Astrocyte (in vitro differentiated cells and primary cell): ENCODE results near the gene SPOCK1. TPM values are rescaled to one million over a fixed set of nuclear protein-coding genes. Genes with fewer than 3 reads are reported as not detected.

Experiments used
- DNase-seq: peaks from one replicate; pipeline ENCODE4 v3.0.0-alpha.2; 2010; ENCODE audit warnings: low read depth
- FAIRE-seq: peaks from 2 replicates; lab custom pipeline; 2011; peaks lifted over from hg19 to GRCh38; lab: Jason Lieb, UNC
- H2AFZ ChIP-seq: 2 replicates; pipeline ENCODE4 v1.6.0; 2012; ENCODE audit warnings: low read depth, low read length, inconsistent platforms
- H3K27ac ChIP-seq: 2 replicates; pipeline ENCODE4 v1.5.1; 2011; ENCODE audit warnings: low read depth, low read length, inconsistent platforms
- H3K27me3 ChIP-seq: 2 replicates; pipeline ENCODE4 v1.6.0; 2011; ENCODE audit warnings: low read length, inconsistent platforms; ENCODE audit not compliant: insufficient read depth
- H3K36me3 ChIP-seq: 2 replicates; pipeline ENCODE4 v1.5.1; 2011; ENCODE audit warnings: low read length, inconsistent platforms; ENCODE audit not compliant: insufficient read depth
- H3K4me1 ChIP-seq: 2 replicates; pipeline ENCODE4 v1.5.1; 2011; ENCODE audit warnings: low read length, inconsistent platforms; ENCODE audit not compliant: insufficient read depth
- H3K4me2 ChIP-seq: 2 replicates; pipeline ENCODE4 v1.6.0; 2012; ENCODE audit warnings: low read length, inconsistent platforms
- H3K4me3 ChIP-seq: 2 replicates; pipeline ENCODE4 v1.5.1; 2011; ENCODE audit warnings: low read depth, mild to moderate bottlenecking, low read length, inconsistent platforms; ENCODE audit not compliant: insufficient read depth
- H3K79me2 ChIP-seq: 2 replicates; pipeline ENCODE4 v1.6.0; 2012; ENCODE audit warnings: mild to moderate bottlenecking, low read length, inconsistent platforms; ENCODE audit not compliant: insufficient read depth
- H3K9ac ChIP-seq: 2 replicates; pipeline ENCODE4 v1.6.0; 2012; ENCODE audit warnings: mild to moderate bottlenecking, low read length, inconsistent platforms
- H3K9me3 ChIP-seq: 2 replicates; pipeline ENCODE4 v1.5.1; 2012; ENCODE audit warnings: low read depth, mild to moderate bottlenecking, low read length, inconsistent platforms; ENCODE audit not compliant: insufficient read depth
- H4K20me1 ChIP-seq: 2 replicates; pipeline ENCODE4 v1.6.0; 2012; ENCODE audit warnings: low read length, inconsistent platforms; ENCODE audit not compliant: insufficient read depth
- H3K27ac Mint-ChIP-seq: one replicate; pipeline ENCODE4 v1.8.0; 2021; ENCODE audit warnings: mild to moderate bottlenecking, mixed read lengths; ENCODE audit not compliant: unreplicated experiment
- H3K27me3 Mint-ChIP-seq: one replicate; pipeline ENCODE4 v1.8.0; 2021; ENCODE audit warnings: low read depth, mixed read lengths; ENCODE audit not compliant: unreplicated experiment
- H3K36me3 Mint-ChIP-seq: one replicate; pipeline ENCODE4 v1.8.0; 2021; ENCODE audit warnings: low read depth, mixed read lengths; ENCODE audit not compliant: unreplicated experiment
- H3K4me1 Mint-ChIP-seq: one replicate; pipeline ENCODE4 v1.8.0; 2021; ENCODE audit warnings: low read depth, mixed read lengths; ENCODE audit not compliant: unreplicated experiment
- H3K4me3 Mint-ChIP-seq: one replicate; pipeline ENCODE4 v1.8.0; 2021; ENCODE audit warnings: mild to moderate bottlenecking, moderate library complexity, mixed read lengths; ENCODE audit not compliant: unreplicated experiment
- H3K9me3 Mint-ChIP-seq: one replicate; pipeline ENCODE4 v1.8.0; 2021; ENCODE audit warnings: mild to moderate bottlenecking, mixed read lengths; ENCODE audit not compliant: unreplicated experiment
- EZH2 ChIP-seq: IDR thresholded peaks from 2 replicates; pipeline ENCODE4 v1.6.1; 2012; ENCODE audit warnings: mild to moderate bottlenecking, low read length, inconsistent platforms; ENCODE audit not compliant: insufficient read depth
- total RNA-seq: library from RNA; stranded (reverse); gene quantifications from 2 replicates; pipeline ENCODE4 v1.2.1, GENCODE V29; 2021
- TF ChIP-seq, protein P1 (sequence below): IDR thresholded peaks from 2 replicates; pipeline ENCODE4 v1.5.1; 2011; ENCODE audit warnings: low read depth, mild to moderate bottlenecking, inconsistent platforms, low read length, moderate library complexity; ENCODE audit not compliant: insufficient read depth

The SPOCK1 gene
- total RNA-seq, 1 donor from 2014 or later, result 53.5 TPM

- H3K27ac Mint-ChIP-seq, result no peak overlapping the region
- H2AFZ ChIP-seq, result no peak overlapping the region
- no peak overlapping the region for H3K4me2 ChIP-seq
- no peak overlapping the region for H3K27ac ChIP-seq
- H3K79me2 ChIP-seq, result no peaks in the 10 kb centered on the region
- peaks cover 7% of the 10 kb centered on the region for H3K9me3 ChIP-seq
- DNase-seq (no peak), FAIRE-seq (no peak)
- no peaks in the 10 kb centered on the region for H3K4me1 Mint-ChIP-seq
- H3K4me3 ChIP-seq, result no peak overlapping the region
- no peaks in the 10 kb centered on the region for H3K36me3 Mint-ChIP-seq
- H3K36me3 ChIP-seq, result no peaks in the 10 kb centered on the region
- H3K27me3 Mint-ChIP-seq, result peaks cover 21% of the 10 kb centered on the region
- H3K27me3 ChIP-seq, result peaks cover 3% of the 10 kb centered on the region
- no peak overlapping the region for H3K4me3 Mint-ChIP-seq
- H4K20me1 ChIP-seq, result no peaks in the 10 kb centered on the region
- TF ChIP-seq, protein P1, sequence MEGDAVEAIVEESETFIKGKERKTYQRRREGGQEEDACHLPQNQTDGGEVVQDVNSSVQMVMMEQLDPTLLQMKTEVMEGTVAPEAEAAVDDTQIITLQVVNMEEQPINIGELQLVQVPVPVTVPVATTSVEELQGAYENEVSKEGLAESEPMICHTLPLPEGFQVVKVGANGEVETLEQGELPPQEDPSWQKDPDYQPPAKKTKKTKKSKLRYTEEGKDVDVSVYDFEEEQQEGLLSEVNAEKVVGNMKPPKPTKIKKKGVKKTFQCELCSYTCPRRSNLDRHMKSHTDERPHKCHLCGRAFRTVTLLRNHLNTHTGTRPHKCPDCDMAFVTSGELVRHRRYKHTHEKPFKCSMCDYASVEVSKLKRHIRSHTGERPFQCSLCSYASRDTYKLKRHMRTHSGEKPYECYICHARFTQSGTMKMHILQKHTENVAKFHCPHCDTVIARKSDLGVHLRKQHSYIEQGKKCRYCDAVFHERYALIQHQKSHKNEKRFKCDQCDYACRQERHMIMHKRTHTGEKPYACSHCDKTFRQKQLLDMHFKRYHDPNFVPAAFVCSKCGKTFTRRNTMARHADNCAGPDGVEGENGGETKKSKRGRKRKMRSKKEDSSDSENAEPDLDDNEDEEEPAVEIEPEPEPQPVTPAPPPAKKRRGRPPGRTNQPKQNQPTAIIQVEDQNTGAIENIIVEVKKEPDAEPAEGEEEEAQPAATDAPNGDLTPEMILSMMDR, result no peak
- no peak for TF ChIP-seq EZH2
- H3K4me1 ChIP-seq, result no peaks in the 10 kb centered on the region
- H3K9me3 Mint-ChIP-seq, result peaks cover 3% of the 10 kb centered on the region
- H3K9ac ChIP-seq, result no peak overlapping the region
These were observed 17.8 kb upstream of the SPOCK1 start for GRCh38 chr5:137516961-137517360.

- Histone ChIP-seq H3K9me3 (peaks cover 7% of the 10 kb centered on the region), H3K4me1 (no peaks in the 10 kb centered on the region), H3K4me2 (no peak overlapping the region), H4K20me1 (no peaks in the 10 kb centered on the region), H2AFZ (no peak overlapping the region), H3K79me2 (no peaks in the 10 kb centered on the region), H3K27me3 (peaks cover 3% of the 10 kb centered on the region), H3K9ac (no peak overlapping the region), H3K4me3 (no peak overlapping the region), H3K36me3 (no peaks in the 10 kb centered on the region), H3K27ac (no peak overlapping the region)
- Mint-ChIP-seq H3K27me3 (peaks cover 19% of the 10 kb centered on the region), H3K4me3 (no peak overlapping the region), H3K4me1 (no peaks in the 10 kb centered on the region), H3K9me3 (peaks cover 6% of the 10 kb centered on the region), H3K27ac (no peak overlapping the region), H3K36me3 (no peaks in the 10 kb centered on the region)
- no peak for DNase-seq
- FAIRE-seq, result no peak
- TF ChIP-seq EZH2, result no peak
- TF ChIP-seq, protein P1, result no peak
These were observed 17.2 kb upstream of the SPOCK1 start for GRCh38 chr5:137516251-137516797.

GRCh38 chr5:137515238-137515637, 16.1 kb upstream of the SPOCK1 start:
- Histone ChIP-seq H3K36me3 (no peaks in the 10 kb centered on the region), H4K20me1 (no peaks in the 10 kb centered on the region), H2AFZ (no peak overlapping the region), H3K9me3 (peaks cover 7% of the 10 kb centered on the region), H3K27ac (no peak overlapping the region), H3K4me1 (no peaks in the 10 kb centered on the region), H3K4me3 (no peak overlapping the region), H3K4me2 (no peak overlapping the region), H3K79me2 (no peaks in the 10 kb centered on the region), H3K9ac (no peak overlapping the region), H3K27me3 (peaks cover 3% of the 10 kb centered on the region)
- no peak overlapping the region for H3K27ac Mint-ChIP-seq
- H3K27me3 Mint-ChIP-seq, result peaks cover 19% of the 10 kb centered on the region
- TF ChIP-seq, protein P1, result no peak
- no peak for TF ChIP-seq EZH2
- H3K4me3 Mint-ChIP-seq, result no peak overlapping the region
- H3K4me1 Mint-ChIP-seq, result no peaks in the 10 kb centered on the region
- DNase-seq (no peak), FAIRE-seq (no peak)
- H3K36me3 Mint-ChIP-seq, result no peaks in the 10 kb centered on the region
- H3K9me3 Mint-ChIP-seq, result peaks cover 6% of the 10 kb centered on the region
